ENCODE data around the gene TBC1D22A. TPM values are rescaled to one million over a fixed set of nuclear protein-coding genes. Genes with fewer than 3 reads are reported as not detected.
"Not testable (repeated sequence)": the region's sequence is repeated elsewhere in the genome, so short reads cannot be mapped to it uniquely, and the experiment has no call there.

TBC1D22A gene
- total RNA-seq, 2 donors from 2014 or later, result 28.9 to 31.3 TPM

DNA sequence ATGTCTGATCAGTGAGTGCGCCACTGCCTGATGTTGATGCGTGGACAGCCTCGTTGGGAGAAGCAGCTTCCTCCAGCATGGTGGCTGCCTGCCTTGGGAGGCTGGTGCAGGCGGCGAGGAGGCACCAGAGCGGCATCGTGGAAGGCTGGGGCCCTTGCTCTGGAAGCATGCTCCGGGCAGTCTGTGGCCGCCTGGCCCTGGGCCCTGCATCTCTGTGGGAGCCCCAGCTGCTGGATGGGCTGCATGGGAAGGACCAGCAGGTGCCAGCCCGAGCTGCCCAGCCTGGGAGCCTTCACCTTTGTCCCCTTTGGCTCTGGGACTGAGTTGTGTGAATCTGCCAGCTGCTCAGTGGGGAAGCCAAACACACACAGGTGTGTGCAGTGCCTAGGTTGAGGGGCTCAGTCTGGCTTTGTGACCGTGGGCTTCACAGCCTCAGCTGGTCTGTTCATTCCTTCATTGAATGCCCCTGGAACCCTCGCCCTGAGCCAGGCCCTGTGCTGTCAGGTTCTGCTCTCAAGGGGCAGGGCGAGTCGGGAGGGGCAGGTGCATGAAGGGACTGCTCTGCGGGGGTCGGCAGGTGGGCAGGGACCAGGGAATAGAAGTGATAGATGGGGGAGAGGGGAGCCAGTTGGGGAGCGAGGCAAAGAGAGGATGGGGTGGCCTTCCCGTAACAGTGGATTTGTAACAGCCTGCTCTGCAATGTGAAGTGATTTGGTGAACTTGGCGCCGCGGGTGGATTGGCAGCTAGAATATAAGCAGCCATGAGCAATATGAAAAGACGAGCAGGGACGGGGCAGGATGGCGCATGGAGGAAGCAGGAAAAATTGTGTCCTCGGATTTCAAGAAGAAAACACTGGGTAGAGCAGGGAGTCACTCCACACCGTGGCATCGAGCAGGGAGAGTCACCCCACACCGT, 354.2 kb downstream of the TBC1D22A start:
- no peak for DNase-seq (ENCODE audit: low spot score)
- Histone ChIP-seq H3K27ac (no peak overlapping the region), H3K36me3 (no peaks in the 10 kb centered on the region), H3K4me3 (no peak overlapping the region), H3K4me1 (ENCODE audit: control insufficient read depth in 1 of 2, low read depth in 2 of 2) (no peaks in the 10 kb centered on the region), H3K27me3 (replicated peaks; ENCODE audit: insufficient read depth) (no peaks in the 10 kb centered on the region), H3K9me3 (no peaks in the 10 kb centered on the region)
- ATAC-seq (ENCODE audit: insufficient number of reproducible peaks, low FRiP score, low read depth), result no peak
- TF ChIP-seq, protein P1, sequence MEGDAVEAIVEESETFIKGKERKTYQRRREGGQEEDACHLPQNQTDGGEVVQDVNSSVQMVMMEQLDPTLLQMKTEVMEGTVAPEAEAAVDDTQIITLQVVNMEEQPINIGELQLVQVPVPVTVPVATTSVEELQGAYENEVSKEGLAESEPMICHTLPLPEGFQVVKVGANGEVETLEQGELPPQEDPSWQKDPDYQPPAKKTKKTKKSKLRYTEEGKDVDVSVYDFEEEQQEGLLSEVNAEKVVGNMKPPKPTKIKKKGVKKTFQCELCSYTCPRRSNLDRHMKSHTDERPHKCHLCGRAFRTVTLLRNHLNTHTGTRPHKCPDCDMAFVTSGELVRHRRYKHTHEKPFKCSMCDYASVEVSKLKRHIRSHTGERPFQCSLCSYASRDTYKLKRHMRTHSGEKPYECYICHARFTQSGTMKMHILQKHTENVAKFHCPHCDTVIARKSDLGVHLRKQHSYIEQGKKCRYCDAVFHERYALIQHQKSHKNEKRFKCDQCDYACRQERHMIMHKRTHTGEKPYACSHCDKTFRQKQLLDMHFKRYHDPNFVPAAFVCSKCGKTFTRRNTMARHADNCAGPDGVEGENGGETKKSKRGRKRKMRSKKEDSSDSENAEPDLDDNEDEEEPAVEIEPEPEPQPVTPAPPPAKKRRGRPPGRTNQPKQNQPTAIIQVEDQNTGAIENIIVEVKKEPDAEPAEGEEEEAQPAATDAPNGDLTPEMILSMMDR (IDR thresholded peaks at IDR 0.05), result no peak

DNA sequence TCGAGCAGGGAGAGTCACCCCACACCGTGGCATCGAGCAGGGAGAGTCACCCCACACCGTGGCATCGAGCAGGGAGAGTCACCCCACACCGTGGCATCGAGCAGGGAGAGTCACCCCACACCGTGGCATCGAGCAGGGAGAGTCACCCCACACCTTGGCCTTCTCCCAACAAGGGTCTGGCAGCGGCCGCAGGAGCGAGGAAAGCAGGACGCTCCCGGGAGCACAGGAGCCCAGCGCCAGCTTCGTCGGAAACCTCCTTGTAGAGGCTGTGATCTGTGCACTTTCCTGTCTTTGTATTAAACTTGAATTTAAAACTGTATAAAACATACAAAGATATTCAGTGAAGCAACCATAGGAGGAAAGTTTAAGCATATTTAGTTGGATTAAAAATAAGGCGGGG, 355.0 kb downstream of the TBC1D22A start:
- not testable (repeated sequence) for ATAC-seq (ENCODE audit: insufficient number of reproducible peaks, low FRiP score, low read depth); DNase-seq (ENCODE audit: low spot score); H3K4me3 ChIP-seq

DNA sequence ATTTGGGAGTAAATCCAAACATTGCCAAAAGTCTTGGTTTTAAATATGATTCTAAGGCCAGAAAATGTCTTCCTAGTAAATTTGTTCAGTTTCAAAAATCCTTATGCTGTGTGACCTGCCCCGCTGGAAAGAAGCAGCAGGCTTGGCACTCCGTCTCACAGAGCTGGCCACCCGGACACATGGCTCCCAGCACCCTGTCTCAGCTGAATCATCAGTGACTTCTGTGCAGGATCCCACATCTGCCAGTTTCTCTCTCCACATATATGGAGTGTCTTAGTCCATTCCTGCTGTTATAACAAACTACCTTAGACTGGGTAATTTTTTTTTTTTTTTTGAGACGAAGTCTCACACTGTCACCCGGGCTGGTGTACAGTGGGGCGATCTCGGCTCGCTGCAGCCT, 356.7 kb downstream of the TBC1D22A start:
- no peaks in the 10 kb centered on the region for H3K9me3 ChIP-seq
- ATAC-seq (ENCODE audit: insufficient number of reproducible peaks, low FRiP score, low read depth) (no peak), DNase-seq (ENCODE audit: low spot score) (no peak)
- H3K36me3 ChIP-seq, result no peaks in the 10 kb centered on the region
- no peaks in the 10 kb centered on the region for H3K27me3 ChIP-seq (replicated peaks; ENCODE audit: insufficient read depth)
- TF ChIP-seq, protein P1 (IDR thresholded peaks at IDR 0.05), result no peak
- no peak overlapping the region for H3K4me3 ChIP-seq
- no peak overlapping the region for H3K27ac ChIP-seq
- no peaks in the 10 kb centered on the region for H3K4me1 ChIP-seq (ENCODE audit: control insufficient read depth in 1 of 2, low read depth in 2 of 2)

More for the DNA sequence above, 355.0 kb downstream of the TBC1D22A start:
- not testable (repeated sequence) for H3K9me3 ChIP-seq; H3K27me3 ChIP-seq (replicated peaks; ENCODE audit: insufficient read depth); H3K4me1 ChIP-seq (ENCODE audit: control insufficient read depth in 1 of 2, low read depth in 2 of 2); H3K36me3 ChIP-seq; H3K27ac ChIP-seq

DNA sequence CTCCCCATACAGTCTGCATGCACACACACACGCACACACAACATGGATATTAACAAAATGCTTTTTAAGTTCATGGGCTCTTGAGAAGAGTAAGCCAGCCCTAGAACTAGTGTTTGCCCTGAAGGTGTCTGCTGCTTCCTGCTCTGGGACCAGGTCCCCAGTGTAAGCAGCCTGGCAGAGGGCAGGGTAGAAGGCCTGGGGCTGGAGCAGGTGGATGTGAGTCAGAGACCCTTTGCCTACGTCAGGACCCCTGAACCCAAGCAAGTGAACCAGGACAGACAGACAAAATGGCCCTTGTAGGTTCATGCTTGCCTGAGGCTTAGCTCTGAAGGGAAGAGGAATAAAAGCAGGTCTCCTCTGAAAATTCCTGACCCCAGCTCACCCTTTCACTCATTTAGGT, 357.9 kb downstream of the TBC1D22A start:
- no peak overlapping the region for H3K4me3 ChIP-seq
- no peaks in the 10 kb centered on the region for H3K36me3 ChIP-seq
- no peaks in the 10 kb centered on the region for H3K27me3 ChIP-seq (replicated peaks; ENCODE audit: insufficient read depth)
- ATAC-seq (ENCODE audit: insufficient number of reproducible peaks, low FRiP score, low read depth) (no peak), DNase-seq (ENCODE audit: low spot score) (no peak)
- no peaks in the 10 kb centered on the region for H3K4me1 ChIP-seq (ENCODE audit: control insufficient read depth in 1 of 2, low read depth in 2 of 2)
- H3K27ac ChIP-seq, result no peak overlapping the region
- TF ChIP-seq, protein P1 (IDR thresholded peaks at IDR 0.05), result no peak
- no peaks in the 10 kb centered on the region for H3K9me3 ChIP-seq

DNA sequence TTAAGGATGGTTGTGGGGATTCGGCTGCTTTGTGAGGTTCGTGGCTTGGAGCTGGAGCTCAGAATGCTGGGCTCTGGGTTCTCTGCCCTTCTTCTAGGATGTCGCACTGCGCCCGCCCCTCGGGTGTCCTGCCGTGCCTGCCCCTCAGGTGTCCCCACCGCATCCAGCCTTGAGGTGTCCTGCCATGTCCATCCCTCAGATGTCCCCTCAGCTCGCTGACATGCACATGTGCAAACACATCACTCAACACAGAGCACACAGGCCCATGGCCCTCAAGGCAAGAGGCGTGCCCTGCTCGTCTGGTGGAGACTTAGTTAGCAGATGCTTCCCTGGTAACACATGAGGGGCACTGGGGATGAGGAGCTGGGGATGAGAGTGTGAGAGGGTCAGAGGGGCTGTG, 359.3 kb downstream of the TBC1D22A start:
- H3K36me3 ChIP-seq, result no peaks in the 10 kb centered on the region
- no peaks in the 10 kb centered on the region for H3K4me1 ChIP-seq (ENCODE audit: control insufficient read depth in 1 of 2, low read depth in 2 of 2)
- no peak overlapping the region for H3K4me3 ChIP-seq
- H3K27ac ChIP-seq, result no peak overlapping the region
- H3K27me3 ChIP-seq (replicated peaks; ENCODE audit: insufficient read depth), result no peaks in the 10 kb centered on the region
- ATAC-seq (ENCODE audit: insufficient number of reproducible peaks, low FRiP score, low read depth) (no peak), DNase-seq (ENCODE audit: low spot score) (no peak)
- TF ChIP-seq, protein P1 (IDR thresholded peaks at IDR 0.05), result no peak
- H3K9me3 ChIP-seq, result no peaks in the 10 kb centered on the region
